Sigmoid colon (tissue), 7 donors: ENCODE data around the gene EEF2. TPM values are rescaled to one million over a fixed set of nuclear protein-coding genes. Genes with fewer than 3 reads are reported as not detected.
"Not testable (repeated sequence)": the region's sequence is repeated elsewhere in the genome, so short reads cannot be mapped to it uniquely, and the experiment has no call there.

Experiments used
- DNase-seq: peaks from one replicate; pipeline ENCODE4 v3.0.0-alpha.2; 2019
- H3K27ac ChIP-seq, 4 donors: fragments of 200-600 bp; sonication (generic); one replicate each; pipeline ENCODE4 v1.5.1; 2016 to 2019; ENCODE audit warnings: mild to moderate bottlenecking in 1 of 4
- H3K27me3 ChIP-seq, 3 donors: fragments of 200-600 bp; sonication (generic); one replicate each; pipeline ENCODE4 v1.5.1; 2019; ENCODE audit warnings: mild to moderate bottlenecking in 1 of 3
- H3K36me3 ChIP-seq, 4 donors: fragments of 200-600 bp; sonication (generic); one replicate each; pipeline ENCODE4 v1.5.1; 2016 to 2019
- H3K4me1 ChIP-seq, 4 donors: fragments of 200-600 bp; sonication (generic); one replicate each; pipeline ENCODE4 v1.5.1; 2017 to 2019
- H3K4me3 ChIP-seq, 4 donors: fragments of 200-600 bp; sonication (generic); one replicate each; pipeline ENCODE4 v1.5.1; 2017 to 2019; ENCODE audit warnings: mild to moderate bottlenecking in 2 of 4, moderate library complexity in 1 of 4
- H3K9me3 ChIP-seq, 4 donors: fragments of 200-600 bp in 3 of 4; sonication (generic) in 3 of 4; one replicate each; pipeline versions ENCODE4 v1.5.1 to v1.6.1; 2013 to 2019
- EP300 ChIP-seq, 4 donors: sonication (generic); formaldehyde crosslinking; IDR thresholded peaks; one replicate each; pipeline ENCODE4 v1.6.1; 2017; ENCODE audit warnings: antibody characterized with exemption in 4 of 4
- POLR2A ChIP-seq, 2 donors: fragments of 450-650 bp; IDR thresholded peaks; one replicate each; pipeline ENCODE4 v1.6.1; 2016; ENCODE audit warnings: antibody characterized with exemption in 2 of 2, mild to moderate bottlenecking in 2 of 2, moderate library complexity in 2 of 2
- POLR2AphosphoS5 ChIP-seq, 4 donors: sonication (generic); formaldehyde crosslinking; IDR thresholded peaks; one replicate each; pipeline ENCODE4 v1.6.1; 2017; ENCODE audit warnings: antibody characterized with exemption in 4 of 4
- WGBS, 2 donors: extraction: QIAGEN DNeasy Blood & Tissue Kit; methylation state at CpG; one replicate each; pipeline ENCODE4 v1.1.7; 2013; 5-methylcytosine and 5-hydroxymethylcytosine counted together
- intact Hi-C: fragments of 100-400 bp; cut with DNase I; formaldehyde crosslinking; loops from one replicate; pipeline ENCODE4 v1.15.1; 2023
- polyA plus RNA-seq, 3 donors: library from polyadenylated mRNA; stranded (reverse); fragments of 200-250 nt; gene quantifications; one replicate each; pipeline ENCODE4 v1.2.3, GENCODE V29; 2013
- total RNA-seq, 4 donors: library from RNA; depleted of rRNA; stranded (reverse); fragments of >200 nt; gene quantifications; one replicate each; pipeline ENCODE4 v1.1.0, GENCODE V29; 2016
- TF ChIP-seq, protein P1 (sequence below), 4 experiments: fragments of 450-650 bp in 3 of 4; fragments of 200-600 bp in 1 of 4; IDR thresholded peaks; one replicate each; pipeline ENCODE4 v1.5.1; 2016 to 2019; ENCODE audit warnings: antibody characterized with exemption in 4 of 4, mild to moderate bottlenecking in 3 of 4, moderate library complexity in 2 of 4
- donor health status: healthy with polysubstance abuse.
- donor health status: Bipolar disorder and iron deficiency.
- donor health status: healthy.

EEF2 gene
- total and polyA plus RNA-seq, 7 donors: 906 to 2,448 (median 1,842) TPM

DNA sequence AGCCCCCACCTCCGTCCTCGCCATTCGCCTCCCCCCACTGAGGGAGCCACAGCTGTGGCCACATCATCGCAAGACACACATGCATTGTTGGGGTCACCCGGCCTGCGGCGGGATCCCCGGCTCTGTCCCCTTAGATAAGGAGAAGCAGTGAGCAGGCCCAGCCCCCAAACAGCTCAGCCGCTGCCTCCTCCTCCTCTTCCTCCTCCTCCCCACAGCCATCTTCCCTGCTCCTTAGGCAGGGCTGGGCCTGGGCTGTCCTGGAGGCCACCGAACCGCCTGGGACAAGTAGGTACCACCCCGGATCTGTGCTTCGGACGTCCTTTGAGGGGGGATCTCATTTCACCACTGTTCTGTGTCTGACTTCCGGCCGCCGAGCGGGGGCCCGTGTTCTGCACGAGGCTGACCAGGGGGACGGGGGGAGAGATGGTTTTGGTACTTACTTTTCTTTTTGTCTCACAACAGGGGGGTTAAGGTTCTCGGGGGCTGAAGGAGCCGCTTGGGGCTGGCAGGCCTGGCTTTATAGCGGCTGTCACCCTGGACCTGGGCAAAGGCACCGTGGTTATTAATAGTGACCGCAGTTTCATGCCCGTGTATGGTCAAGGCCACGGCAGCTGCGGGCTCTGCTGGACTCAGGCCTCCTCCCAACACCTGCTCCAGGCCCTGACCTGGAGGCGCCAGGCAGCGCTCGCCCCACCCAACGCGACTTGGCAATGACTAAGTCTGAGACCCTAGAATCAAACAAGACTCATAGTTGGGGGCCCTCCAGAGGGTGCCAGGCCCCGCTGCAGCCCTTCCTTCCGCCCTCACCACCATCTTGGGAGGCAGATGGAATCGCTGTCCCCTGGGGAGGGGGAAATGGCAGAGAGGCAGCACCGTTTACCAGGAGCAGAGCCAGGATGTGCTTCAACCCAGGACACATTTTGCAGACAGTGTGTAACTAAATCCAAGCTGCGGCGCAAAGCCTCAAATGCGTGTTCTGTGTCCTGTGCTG lies 34.1 kb downstream of the EEF2 start:
- TF ChIP-seq, protein P1, sequence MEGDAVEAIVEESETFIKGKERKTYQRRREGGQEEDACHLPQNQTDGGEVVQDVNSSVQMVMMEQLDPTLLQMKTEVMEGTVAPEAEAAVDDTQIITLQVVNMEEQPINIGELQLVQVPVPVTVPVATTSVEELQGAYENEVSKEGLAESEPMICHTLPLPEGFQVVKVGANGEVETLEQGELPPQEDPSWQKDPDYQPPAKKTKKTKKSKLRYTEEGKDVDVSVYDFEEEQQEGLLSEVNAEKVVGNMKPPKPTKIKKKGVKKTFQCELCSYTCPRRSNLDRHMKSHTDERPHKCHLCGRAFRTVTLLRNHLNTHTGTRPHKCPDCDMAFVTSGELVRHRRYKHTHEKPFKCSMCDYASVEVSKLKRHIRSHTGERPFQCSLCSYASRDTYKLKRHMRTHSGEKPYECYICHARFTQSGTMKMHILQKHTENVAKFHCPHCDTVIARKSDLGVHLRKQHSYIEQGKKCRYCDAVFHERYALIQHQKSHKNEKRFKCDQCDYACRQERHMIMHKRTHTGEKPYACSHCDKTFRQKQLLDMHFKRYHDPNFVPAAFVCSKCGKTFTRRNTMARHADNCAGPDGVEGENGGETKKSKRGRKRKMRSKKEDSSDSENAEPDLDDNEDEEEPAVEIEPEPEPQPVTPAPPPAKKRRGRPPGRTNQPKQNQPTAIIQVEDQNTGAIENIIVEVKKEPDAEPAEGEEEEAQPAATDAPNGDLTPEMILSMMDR (IDR thresholded peaks at IDR 0.05): no peak
- TF ChIP-seq EP300 (IDR thresholded peaks at IDR 0.05) (no peak), POLR2AphosphoS5 (IDR thresholded peaks at IDR 0.05) (peak in 3 of 4 donors; percentile 3 to 68 (median 54))
- H3K27me3 ChIP-seq: no peaks in the 10 kb centered on the region
- peaks cover 0 to 49% (median 47%) of the 10 kb centered on the region in 4 donors for H3K4me1 ChIP-seq
- 41 to 50% methylated on average over 41 of the region's 41 CpGs for WGBS, 2 donors
- no peaks in the 10 kb centered on the region for H3K9me3 ChIP-seq
- intact Hi-C loops: no loop called here
- peaks cover 0 to 14% (median 5%) of the 10 kb centered on the region in 4 donors for H3K36me3 ChIP-seq
- peak overlapping the region; percentile 83 to 89 (median 86) for H3K27ac ChIP-seq
- peak overlapping the region; percentile 7 to 43 (median 30) for H3K4me3 ChIP-seq
- peak; percentile 84 for DNase-seq

- no peak for TF ChIP-seq POLR2AphosphoS5 (IDR thresholded peaks at IDR 0.05)
- TF ChIP-seq, protein P1 (IDR thresholded peaks at IDR 0.05): no peak
- TF ChIP-seq POLR2A (IDR thresholded peaks at IDR 0.05): no peak
- no peak for TF ChIP-seq EP300 (IDR thresholded peaks at IDR 0.05)
- intact Hi-C loops: no loop called here
- Histone ChIP-seq H3K27ac (peak overlapping the region; percentile 83 to 89 (median 86)), H3K4me3 (peak overlapping the region in 3 of 4 donors; percentile 22 to 43 (median 38)), H3K4me1 (peaks cover 0 to 49% (median 45%) of the 10 kb centered on the region in 4 donors), H3K9me3 (no peaks in the 10 kb centered on the region), H3K36me3 (peaks cover 0 to 5% (median 0%) of the 10 kb centered on the region in 4 donors), H3K27me3 (no peaks in the 10 kb centered on the region)
- WGBS, 2 donors: 48 to 57% methylated on average over 20 of the region's 20 CpGs
- DNase-seq: peak; percentile 66
Measured at GRCh38 chr19:3949997-3950859, 35.0 kb downstream of the EEF2 start.

GRCh38 chr19:3949294-3949693 lies 36.0 kb downstream of the EEF2 start:
- Histone ChIP-seq H3K4me1 (peaks cover 0 to 43% (median 42%) of the 10 kb centered on the region in 4 donors), H3K9me3 (no peaks in the 10 kb centered on the region), H3K36me3 (no peaks in the 10 kb centered on the region), H3K27me3 (no peaks in the 10 kb centered on the region), H3K27ac (peak overlapping the region; percentile 83 to 89 (median 86)), H3K4me3 (no peak overlapping the region)
- 82 to 84% methylated on average over 11 of the region's 11 CpGs for WGBS, 2 donors
- TF ChIP-seq, protein P1 (IDR thresholded peaks at IDR 0.05): no peak
- TF ChIP-seq POLR2A (IDR thresholded peaks at IDR 0.05) (no peak), POLR2AphosphoS5 (IDR thresholded peaks at IDR 0.05) (no peak), EP300 (IDR thresholded peaks at IDR 0.05) (no peak)
- DNase-seq: no peak
- intact Hi-C loops: no loop called here

GRCh38 chr19:3947316-3947933 lies 37.8 kb downstream of the EEF2 start:
- H3K27ac ChIP-seq, H3K4me3 ChIP-seq, H3K9me3 ChIP-seq, DNase-seq, intact Hi-C loops, H3K27me3 ChIP-seq, H3K36me3 ChIP-seq: not testable (repeated sequence)
- 73 to 87% methylated on average over 15 of the region's 15 CpGs for WGBS, 2 donors
- peaks cover 0 to 24% (median 24%) of the 10 kb centered on the region in 4 donors for H3K4me1 ChIP-seq
